Testis (tissue), 2 donors: Measurements from ENCODE around the gene PSAPL1.

ENCODE experiments used
- POLR2A ChIP-seq: fragments of 450-650 bp; IDR thresholded peaks from one replicate; pipeline ENCODE4 v1.6.1; 2017; ENCODE audit warnings: antibody characterized with exemption, mild to moderate bottlenecking, moderate library complexity
- TF ChIP-seq, protein P1 (sequence below), 3 experiments: fragments of 450-650 bp in 2 of 3; fragments of 200-600 bp in 1 of 3; sonication (generic) in 1 of 3; IDR thresholded peaks; one replicate each; pipeline ENCODE4 v1.5.1; 2016 to 2019; ENCODE audit warnings: antibody characterized with exemption in 3 of 3, mild to moderate bottlenecking in 2 of 3, moderate library complexity in 1 of 3

DNA sequence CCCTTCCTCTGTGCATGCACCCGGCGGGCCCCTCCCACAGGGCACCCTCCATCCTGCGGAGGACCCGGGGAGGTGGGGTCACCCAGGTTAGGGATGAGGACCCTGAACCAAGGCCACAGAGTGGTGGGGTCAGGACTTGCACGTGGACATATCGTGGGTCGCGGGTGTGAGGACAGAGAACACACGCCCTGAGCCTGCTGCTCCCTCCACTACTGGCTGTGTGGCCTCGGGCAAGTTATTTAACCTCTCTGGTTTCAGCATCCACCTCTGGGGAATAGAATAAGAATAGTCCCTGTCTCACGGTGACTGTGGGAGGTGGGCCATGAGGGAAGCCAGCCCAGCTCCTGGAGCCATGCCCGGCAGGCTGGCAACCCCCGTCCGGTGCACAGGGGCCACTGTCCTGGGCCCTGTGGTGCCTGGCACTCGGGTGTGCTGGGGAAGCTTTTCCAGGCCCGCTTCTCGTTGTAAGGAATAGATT is 5.1 kb downstream of the PSAPL1 start:
- no peak for TF ChIP-seq POLR2A
- TF ChIP-seq, protein P1, sequence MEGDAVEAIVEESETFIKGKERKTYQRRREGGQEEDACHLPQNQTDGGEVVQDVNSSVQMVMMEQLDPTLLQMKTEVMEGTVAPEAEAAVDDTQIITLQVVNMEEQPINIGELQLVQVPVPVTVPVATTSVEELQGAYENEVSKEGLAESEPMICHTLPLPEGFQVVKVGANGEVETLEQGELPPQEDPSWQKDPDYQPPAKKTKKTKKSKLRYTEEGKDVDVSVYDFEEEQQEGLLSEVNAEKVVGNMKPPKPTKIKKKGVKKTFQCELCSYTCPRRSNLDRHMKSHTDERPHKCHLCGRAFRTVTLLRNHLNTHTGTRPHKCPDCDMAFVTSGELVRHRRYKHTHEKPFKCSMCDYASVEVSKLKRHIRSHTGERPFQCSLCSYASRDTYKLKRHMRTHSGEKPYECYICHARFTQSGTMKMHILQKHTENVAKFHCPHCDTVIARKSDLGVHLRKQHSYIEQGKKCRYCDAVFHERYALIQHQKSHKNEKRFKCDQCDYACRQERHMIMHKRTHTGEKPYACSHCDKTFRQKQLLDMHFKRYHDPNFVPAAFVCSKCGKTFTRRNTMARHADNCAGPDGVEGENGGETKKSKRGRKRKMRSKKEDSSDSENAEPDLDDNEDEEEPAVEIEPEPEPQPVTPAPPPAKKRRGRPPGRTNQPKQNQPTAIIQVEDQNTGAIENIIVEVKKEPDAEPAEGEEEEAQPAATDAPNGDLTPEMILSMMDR (IDR thresholded peaks at IDR 0.05): no peak
